ENCODE results near the gene SH2D2A.
"Not testable (repeated sequence)": the region's sequence is repeated elsewhere in the genome, so short reads cannot be mapped to it uniquely, and the experiment has no call there.

SH2D2A gene

GRCh38 chr1:156768610-156769295, 47.9 kb downstream of the SH2D2A start:
- DNase-seq (ENCODE audit: low read depth) = no peak

GRCh38 chr1:156767879-156768604, 48.6 kb downstream of the SH2D2A start:
- no peak for DNase-seq (ENCODE audit: low read depth)

GRCh38 chr1:156767101-156767878, 49.4 kb downstream of the SH2D2A start, which contains the start of gene PRCC:
PRCC (plus strand) TSS chr1:156767535; CDS start chr1:156767772, 237 bp downstream.
- DNase-seq (ENCODE audit: low read depth) = peak; percentile 93

GRCh38 chr1:156766298-156767100, 50.1 kb downstream of the SH2D2A start:
- no peak for DNase-seq (ENCODE audit: low read depth)

- no peak for DNase-seq (ENCODE audit: low read depth)
Observed at GRCh38 chr1:156765666-156766065, 51.0 kb downstream of the SH2D2A start.

- not testable (repeated sequence) for DNase-seq (ENCODE audit: low read depth)
Observed at GRCh38 chr1:156765136-156765535, 51.5 kb downstream of the SH2D2A start.

- no peak for DNase-seq (ENCODE audit: low read depth)
Observed at GRCh38 chr1:156760796-156761104, 55.9 kb downstream of the SH2D2A start.

GRCh38 chr1:156760092-156760795, 56.4 kb downstream of the SH2D2A start:
- no peak for DNase-seq (ENCODE audit: low read depth)

- not testable (repeated sequence) for DNase-seq (ENCODE audit: low read depth)
Observed at GRCh38 chr1:156757572-156758253, 58.9 kb downstream of the SH2D2A start.

- DNase-seq (ENCODE audit: low read depth) = no peak
Observed at GRCh38 chr1:156756355-156756754, 60.3 kb downstream of the SH2D2A start.

All from stimulated activated CD8-positive, alpha-beta memory T cell treated with anti-CD3 and anti-CD28 coated beads, Interleukin-15, amount 100 ng/mL, for 1 hour (primary cell).